ENCODE results near the gene GOLGA6L22.
"Not testable (repeated sequence)": the region's sequence is repeated elsewhere in the genome, so short reads cannot be mapped to it uniquely, and the experiment has no call there.

GOLGA6L22 gene, protein sequence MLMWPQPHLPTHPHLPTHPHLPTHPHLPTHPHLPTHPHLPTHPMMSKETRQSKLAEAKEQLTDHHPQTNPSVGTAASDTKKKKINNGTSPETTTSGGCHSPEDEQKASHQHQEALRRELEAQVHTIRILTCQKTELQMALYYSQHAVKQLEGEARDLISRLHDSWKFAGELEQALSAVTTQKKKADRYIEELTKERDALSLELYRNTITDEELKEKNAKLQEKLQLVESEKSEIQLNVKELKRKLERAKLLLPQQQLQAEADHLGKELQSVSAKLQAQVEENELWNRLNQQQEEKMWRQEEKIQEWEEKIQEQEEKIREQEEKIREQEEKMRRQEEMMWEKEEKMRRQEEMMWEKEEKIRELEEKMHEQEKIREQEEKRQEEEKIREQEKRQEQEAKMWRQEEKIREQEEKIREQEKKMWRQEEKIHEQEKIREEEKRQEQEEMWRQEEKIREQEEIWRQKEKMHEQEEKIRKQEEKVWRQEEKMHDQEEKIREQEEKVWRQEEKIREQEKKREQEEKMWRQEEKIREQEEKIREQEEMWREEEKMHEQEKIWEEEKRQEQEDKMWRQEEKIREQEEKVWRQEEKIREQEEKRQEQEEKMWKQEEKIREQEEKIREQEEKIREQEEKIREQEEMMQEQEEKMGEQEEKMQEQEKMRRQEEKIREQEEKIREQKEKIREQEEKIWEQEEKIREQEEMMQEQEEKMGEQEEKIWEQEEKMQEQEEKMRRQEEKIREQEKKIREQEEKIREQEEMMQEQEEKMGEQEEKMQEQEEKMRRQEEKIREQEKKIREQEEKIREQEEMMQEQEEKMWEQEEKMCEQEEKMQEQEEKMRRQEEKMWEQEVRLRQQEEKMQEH

DNA sequence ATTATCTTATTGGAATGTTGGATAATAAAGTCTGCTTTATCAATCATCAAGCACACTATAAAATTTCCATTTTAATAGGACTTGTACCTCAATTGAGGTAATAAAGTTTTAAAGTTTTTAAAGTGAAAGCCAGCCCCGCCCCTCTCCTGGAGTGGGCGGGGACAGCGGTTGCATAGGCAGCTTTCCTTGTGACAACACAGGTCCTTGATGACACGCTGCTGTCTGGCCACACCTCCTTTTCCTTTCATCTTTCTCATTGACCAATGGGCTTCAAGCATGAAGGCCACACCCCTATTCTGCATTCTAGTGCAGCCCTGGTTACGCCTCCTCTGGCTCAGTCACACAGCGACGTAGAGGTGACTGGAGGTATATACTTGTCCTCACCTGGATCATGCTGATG lies at the start of gene GOLGA6L22:
GOLGA6L22 (plus strand) TSS at position 301 of the 400 bp plus-strand sequence; CDS start at position 392, 91 bp downstream.
- in situ Hi-C loops (cut with HindIII; ENCODE audit: low sequenced_read_pairs): not testable (repeated sequence)

DNA sequence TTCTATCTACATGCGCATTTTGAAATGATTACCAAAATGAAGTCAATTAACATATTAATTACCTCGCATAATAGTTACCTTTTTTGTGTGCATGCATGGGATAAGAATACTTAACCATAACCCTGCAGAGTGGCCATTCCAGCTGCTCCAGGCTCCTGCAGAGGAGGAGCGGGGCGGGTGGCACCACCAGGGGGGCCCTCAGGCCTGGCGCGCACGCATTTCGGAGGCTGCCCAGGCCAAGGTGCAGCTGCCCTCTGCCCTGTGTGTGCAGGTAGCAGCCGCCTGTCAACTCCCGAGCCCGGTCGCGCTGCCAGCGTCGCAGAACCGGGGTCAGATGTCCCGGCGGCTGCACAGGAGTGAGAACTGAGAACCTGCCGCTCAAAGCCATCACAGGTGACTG lies 41.4 kb upstream of the GOLGA6L22 start:
- in situ Hi-C loops (cut with HindIII; ENCODE audit: low sequenced_read_pairs): not testable (repeated sequence)

DNA sequence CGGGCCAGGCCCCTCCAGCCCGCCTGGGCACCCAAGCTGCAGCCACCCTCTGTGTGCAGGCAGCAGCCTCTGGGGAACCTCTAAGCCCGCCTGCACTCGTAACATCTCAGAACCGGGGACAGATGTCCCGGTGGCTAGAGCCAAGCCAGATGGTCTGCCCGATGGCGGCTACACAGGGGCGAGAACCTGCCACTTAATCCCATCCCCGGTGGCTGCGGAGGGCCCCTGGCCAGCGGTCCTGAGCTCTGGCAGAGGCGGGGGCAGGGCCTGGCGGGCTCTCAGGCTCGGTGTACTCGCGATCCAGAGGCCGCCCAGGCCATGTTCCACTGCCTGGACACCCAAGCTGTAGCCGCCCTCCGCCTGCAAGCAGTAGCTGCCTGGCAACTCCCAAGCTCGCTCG lies 40.9 kb upstream of the GOLGA6L22 start:
- in situ Hi-C loops (cut with HindIII; ENCODE audit: low sequenced_read_pairs): not testable (repeated sequence)

DNA sequence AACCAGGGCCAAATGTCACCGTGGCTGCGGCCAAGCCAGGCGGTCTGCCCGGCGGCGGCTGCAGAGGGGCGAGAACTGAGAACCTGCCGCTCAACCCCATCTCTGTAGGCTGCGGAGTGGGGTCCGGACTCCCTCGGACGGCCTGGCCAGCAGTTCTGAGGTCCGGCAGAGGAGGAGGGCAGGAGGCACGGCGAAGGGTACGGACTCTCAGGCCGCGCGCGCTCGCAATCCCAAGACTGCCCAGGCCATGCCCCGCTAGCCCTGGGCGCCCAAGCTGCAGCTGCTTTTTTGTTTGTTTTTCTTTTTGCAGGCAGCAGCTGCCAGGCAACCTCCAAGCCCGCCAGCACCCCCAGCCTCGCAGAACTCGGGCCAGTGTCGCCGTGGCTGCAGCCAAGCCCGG lies 40.5 kb upstream of the GOLGA6L22 start:
- in situ Hi-C loops (cut with HindIII; ENCODE audit: low sequenced_read_pairs): not testable (repeated sequence)

DNA sequence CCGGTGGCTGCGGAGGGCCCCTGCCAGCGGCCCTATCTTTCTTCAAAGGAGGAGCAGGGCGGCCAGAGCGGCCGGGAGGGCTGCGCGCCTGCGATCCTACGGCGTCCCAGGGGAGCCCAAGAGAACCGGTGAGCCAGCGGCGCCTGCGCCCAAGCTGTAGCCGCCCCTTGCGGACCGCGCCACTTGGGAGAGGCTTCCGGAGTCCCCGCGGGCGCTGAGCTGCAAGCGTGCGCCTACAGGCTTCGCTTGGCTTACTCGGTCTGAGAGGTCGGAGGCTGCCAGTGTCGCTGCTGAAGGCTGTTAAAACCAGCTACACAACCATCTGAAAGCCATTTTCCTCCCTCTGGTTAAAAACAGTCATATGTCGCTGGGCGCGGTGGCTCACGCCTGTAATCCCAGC lies 40.0 kb upstream of the GOLGA6L22 start:
- in situ Hi-C loops (cut with HindIII; ENCODE audit: low sequenced_read_pairs): not testable (repeated sequence)

DNA sequence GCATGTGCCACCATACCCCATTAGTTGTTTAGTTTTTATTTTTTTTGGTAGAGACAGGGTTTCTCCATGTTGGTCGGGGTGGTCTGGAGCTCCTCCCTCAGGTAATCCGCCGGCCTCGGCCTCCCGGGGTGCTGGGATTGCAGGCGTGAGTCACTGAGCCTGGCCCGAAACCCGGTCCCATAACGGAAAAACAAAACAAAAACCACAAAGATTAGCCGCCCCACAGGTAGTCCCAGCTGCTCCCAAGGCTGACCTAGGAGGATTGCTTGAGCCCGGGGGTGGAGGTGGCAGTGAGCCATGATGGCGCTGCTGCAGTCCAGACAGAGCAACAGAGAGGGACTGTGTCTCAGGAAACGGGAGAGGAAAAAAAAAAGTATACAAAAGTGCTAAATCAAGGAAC lies 38.4 kb upstream of the GOLGA6L22 start:
- in situ Hi-C loops (cut with HindIII; ENCODE audit: low sequenced_read_pairs): not testable (repeated sequence)

DNA sequence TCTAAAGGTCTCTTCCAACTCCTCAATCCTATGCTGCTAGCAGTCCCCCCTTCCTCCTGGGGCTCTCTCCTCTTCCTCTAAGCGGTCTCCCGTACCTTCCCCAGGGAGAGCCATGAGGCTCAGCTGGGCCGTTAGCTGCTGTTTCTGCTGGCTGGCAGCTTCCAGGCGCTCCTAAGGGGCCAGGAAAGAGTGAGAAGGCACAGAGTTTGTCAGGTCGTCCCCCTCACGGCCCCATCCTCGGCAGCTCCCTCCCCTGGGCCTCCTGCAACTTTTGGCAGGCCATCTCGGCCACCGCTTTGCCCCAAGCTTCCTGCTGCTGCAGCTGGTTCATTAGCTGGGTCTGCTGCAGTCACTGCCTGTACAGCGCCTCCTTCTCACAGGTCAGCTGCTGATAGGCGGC lies 29.3 kb upstream of the GOLGA6L22 start:
- in situ Hi-C loops (cut with HindIII; ENCODE audit: low sequenced_read_pairs): not testable (repeated sequence)

DNA sequence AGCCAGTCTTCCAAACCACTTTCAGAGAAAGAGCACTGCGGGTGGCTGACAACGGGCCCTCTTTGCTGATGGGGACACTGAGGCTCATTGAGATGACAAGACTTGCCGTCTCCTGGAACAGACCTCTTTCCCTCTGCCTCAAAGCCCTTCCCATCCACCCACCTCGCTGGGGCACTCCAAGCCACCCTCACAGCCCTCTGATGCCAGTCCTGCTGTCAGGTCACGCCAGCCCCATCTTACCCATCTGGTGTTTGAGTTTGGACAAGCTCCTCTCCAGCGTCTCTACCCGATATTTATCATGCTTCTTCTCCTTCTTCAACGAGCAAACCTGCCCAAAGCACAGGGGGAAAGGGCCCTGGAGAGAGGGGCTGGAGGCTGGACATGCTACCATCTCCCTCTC lies 27.0 kb upstream of the GOLGA6L22 start:
- in situ Hi-C loops (cut with HindIII; ENCODE audit: low sequenced_read_pairs): not testable (repeated sequence)

DNA sequence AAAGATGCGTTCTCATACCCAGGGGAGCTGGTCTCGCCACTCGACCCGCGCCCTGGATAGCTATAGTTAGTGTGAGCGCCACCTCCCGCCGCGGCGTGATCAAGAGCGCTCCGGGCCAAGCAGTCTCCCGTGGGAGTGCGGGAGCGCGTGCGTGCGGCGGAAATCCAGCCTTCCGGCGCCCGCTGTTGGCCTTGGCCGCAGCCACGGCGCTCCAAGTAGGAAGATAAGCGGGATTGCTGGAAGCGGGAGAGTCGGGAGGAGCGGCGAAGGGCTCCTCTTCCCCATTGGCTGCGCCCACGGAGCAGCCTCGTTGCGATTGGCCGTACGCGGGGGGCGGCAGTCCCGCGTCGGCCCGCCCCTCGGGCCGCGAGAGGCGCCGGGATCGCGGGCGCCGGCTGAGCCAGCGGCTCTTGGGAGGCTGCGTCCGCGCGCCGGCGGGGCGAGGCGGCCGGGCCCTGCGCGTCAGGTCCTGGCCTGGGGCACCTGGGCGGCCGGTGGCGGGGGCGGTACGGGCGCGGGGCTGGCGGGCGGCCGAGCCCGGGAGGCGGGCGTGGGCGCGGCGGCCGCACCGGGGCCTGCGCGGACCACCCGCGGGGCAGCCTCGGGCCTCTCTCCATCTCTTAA lies 35.9 kb downstream of the GOLGA6L22 start:
- in situ Hi-C loops (cut with HindIII; ENCODE audit: low sequenced_read_pairs): not testable (repeated sequence)

DNA sequence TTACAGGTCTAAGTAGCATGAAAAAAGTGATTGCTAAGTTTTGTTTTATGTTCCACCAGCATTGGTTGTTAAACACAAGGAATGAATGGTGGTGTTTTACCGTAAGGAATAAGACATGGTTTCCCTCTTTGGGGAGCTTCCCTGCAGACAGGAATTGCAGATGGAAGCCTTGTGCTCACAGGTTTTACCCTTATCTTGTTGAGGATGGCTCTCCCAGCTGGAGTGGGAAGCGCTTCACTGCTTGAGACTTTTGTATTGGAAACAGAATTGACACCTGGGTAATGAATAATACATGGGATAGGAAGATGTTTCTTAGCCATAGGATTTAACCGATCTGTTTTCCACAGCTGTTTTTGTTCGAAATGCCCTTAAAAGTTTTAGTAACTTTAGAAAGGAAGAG lies 38.5 kb downstream of the GOLGA6L22 start:
- in situ Hi-C loops (cut with HindIII; ENCODE audit: low sequenced_read_pairs): not testable (repeated sequence)

DNA sequence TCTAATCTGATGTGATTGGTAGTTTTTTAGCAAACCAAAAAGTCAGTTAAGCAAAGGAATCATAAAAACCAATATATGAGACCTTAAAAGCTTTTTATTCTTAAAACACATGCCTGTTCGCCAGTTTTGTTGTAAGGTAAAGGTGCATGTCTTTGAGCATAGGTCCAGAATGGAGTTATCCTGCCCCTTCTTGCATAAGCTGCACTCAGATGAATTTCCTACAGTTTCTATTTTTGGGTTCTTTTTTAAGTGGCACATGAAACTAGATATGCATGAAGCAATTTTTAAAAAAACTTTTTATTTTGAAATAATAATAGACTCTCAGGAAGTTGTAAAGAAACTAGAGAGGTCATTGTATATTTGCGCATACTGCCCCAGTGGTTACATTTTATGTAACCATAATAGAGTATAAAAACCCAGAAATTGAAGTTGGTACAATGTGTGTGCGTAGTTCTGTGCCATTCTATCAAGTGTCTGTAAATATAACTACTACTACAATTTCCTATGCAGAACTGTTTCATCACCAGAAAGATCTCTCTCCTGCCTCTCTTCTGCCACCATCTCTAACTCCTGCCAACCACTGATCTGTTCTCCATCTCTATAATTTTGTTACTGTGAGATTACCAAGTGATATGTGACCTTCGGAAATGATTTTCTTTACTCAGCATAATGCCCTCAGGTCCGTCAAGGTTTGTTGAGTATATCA lies 39.7 kb downstream of the GOLGA6L22 start:
- in situ Hi-C loops (cut with HindIII; ENCODE audit: low sequenced_read_pairs): not testable (repeated sequence)

DNA sequence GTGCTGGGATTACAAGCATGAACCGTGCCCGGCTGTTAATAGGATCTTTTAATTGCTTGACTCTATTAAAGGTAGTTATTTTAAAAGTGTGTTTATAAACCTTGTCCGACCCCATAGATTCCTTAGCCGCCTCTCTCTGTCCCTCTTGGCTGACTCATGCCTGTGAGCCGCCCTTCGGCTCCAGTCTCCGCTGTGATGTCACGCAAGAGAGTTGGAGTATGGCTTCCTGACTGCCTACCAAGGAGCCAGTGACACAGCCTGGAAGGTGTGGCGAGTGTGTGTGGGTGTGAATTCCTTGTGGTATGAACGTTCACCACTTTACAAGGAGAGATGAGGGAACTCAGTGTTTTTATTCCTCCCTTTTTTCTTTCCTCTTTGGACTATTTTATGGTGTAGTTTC lies 43.6 kb downstream of the GOLGA6L22 start:
- in situ Hi-C loops (cut with HindIII; ENCODE audit: low sequenced_read_pairs): not testable (repeated sequence)

DNA sequence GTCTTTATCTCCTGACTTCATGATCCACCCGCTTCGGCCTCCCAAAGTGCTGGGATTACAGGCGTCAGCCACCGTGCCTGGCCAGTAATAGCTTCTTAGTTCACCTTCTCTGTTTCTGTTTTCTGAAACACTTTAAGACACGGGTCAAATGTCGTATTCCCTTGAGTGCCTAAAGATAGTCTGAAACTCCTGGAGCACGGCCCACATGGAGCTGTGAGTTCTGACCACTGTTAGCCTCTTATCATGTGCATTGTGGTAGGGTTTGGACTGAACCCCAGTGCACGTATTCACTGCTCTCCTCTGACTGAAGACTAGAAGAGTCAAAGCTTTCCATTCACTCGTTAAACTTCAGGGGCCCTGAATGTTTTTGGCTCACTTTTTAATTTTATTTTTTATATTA lies 48.3 kb downstream of the GOLGA6L22 start:
- in situ Hi-C loops (cut with HindIII; ENCODE audit: low sequenced_read_pairs): not testable (repeated sequence)

DNA sequence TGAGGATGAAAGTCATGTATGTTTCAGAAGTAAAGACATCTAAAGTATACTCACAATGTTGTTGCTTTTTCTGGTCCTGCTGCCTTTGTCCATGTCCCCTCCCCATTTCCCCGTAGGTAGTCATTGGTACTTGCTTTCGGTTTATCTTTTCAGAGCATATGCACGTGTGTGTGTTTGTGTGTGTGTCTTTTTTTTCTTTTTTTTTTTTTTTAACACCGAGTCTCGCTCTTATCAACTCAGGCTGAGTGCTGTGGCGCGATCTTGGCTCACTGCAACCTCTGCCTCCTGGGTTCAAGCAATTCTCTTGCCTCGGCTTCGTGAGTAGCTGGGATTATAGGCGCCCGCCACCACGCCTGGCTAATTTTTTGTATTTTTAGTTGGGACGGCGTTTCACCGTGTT lies 57.4 kb downstream of the GOLGA6L22 start:
- in situ Hi-C loops (cut with HindIII; ENCODE audit: low sequenced_read_pairs): not testable (repeated sequence)
